Endodermal cell (in vitro differentiated cells): ENCODE results near the gene OSGEPL1. TPM values are rescaled to one million over a fixed set of nuclear protein-coding genes. Genes with fewer than 3 reads are reported as not detected.

ENCODE experiments used
- DNase-seq: peaks from one replicate; pipeline ENCODE4 v3.0.0-alpha.2; 2017
- H3K27ac ChIP-seq: 2 replicates; pipeline ENCODE4 v1.5.1; 2013; ENCODE audit warnings: mild to moderate bottlenecking, low read depth, low read length, moderate library complexity
- H3K27me3 ChIP-seq: 2 replicates; pipeline ENCODE4 v1.6.1; 2013; ENCODE audit warnings: mild to moderate bottlenecking, low read length, moderate library complexity; ENCODE audit not compliant: insufficient read depth, control insufficient read depth, poor library complexity, severe bottlenecking
- H3K36me3 ChIP-seq: 2 replicates; pipeline ENCODE4 v1.7.0; 2013; ENCODE audit warnings: mild to moderate bottlenecking, low read length, moderate library complexity; ENCODE audit not compliant: control insufficient read depth, insufficient read depth
- H3K4me1 ChIP-seq: one replicate; pipeline ENCODE4 v1.7.0; 2013; ENCODE audit warnings: low read length; ENCODE audit not compliant: control insufficient read depth, insufficient read depth
- H3K4me3 ChIP-seq: 2 replicates; pipeline ENCODE4 v1.5.1; 2013; ENCODE audit warnings: mild to moderate bottlenecking, low read length, moderate library complexity
- H3K9ac ChIP-seq: 2 replicates; pipeline ENCODE4 v1.6.1; 2013; ENCODE audit warnings: mild to moderate bottlenecking, low read length, moderate library complexity; ENCODE audit not compliant: poor library complexity, severe bottlenecking; ENCODE audit errors: extremely low read depth
- H3K9me3 ChIP-seq: 2 replicates; pipeline ENCODE4 v1.6.1; 2013; ENCODE audit warnings: mild to moderate bottlenecking, low read length, moderate library complexity; ENCODE audit not compliant: control insufficient read depth
- H3K27ac Mint-ChIP-seq: 2 replicates; pipeline ENCODE4 v1.8.0; 2020; ENCODE audit warnings: mixed read lengths
- H3K27me3 Mint-ChIP-seq: 2 replicates; pipeline ENCODE4 v1.8.0; 2021; ENCODE audit warnings: mild to moderate bottlenecking, mixed read lengths; ENCODE audit not compliant: insufficient read depth
- H3K36me3 Mint-ChIP-seq: 2 replicates; pipeline ENCODE4 v1.8.0; 2020; ENCODE audit warnings: low read depth, mixed read lengths
- H3K4me1 Mint-ChIP-seq: 2 replicates; pipeline ENCODE4 v1.8.0; 2020; ENCODE audit warnings: mixed read lengths
- H3K4me3 Mint-ChIP-seq: 2 replicates; pipeline ENCODE4 v1.8.0; 2020; ENCODE audit warnings: mild to moderate bottlenecking, moderate library complexity, mixed read lengths
- H3K9me3 Mint-ChIP-seq: 2 replicates; pipeline ENCODE4 v1.8.0; 2020; ENCODE audit warnings: mild to moderate bottlenecking, mixed read lengths
- WGBS, 2 experiments: methylation state at CpG; one replicate each; pipeline versions ENCODE4 v1.1.5 to v1.1.7; 2013; ENCODE audit warnings: missing lambda C conversion rate in 2 of 2, mixed read lengths in 1 of 2; ENCODE audit not compliant: insufficient coverage in 1 of 2, insufficient read length in 1 of 2; 5-methylcytosine and 5-hydroxymethylcytosine counted together
- total RNA-seq, 2 donors: library from RNA; stranded (reverse); fragmentation: NEBNext Ultra II Directional in 1 of 2; extraction: Animal tissue kit (Norgen Biotek cat#: 25700) in 1 of 2; gene quantifications; 2 replicates in 1 of 2; 3 replicates in 1 of 2; pipeline ENCODE4 v1.2.1, GENCODE V29; 2021
- TF ChIP-seq, protein P1 (sequence below): fragments of 200-600 bp; sonication (generic); conservative IDR thresholded peaks from 2 replicates; pipeline ENCODE4 v1.5.0; 2021; ENCODE audit warnings: antibody characterized with exemption, mild to moderate bottlenecking

Gene OSGEPL1
- total RNA-seq, 2 donors from 2014 or later: 9.7 to 16.1 TPM

DNA sequence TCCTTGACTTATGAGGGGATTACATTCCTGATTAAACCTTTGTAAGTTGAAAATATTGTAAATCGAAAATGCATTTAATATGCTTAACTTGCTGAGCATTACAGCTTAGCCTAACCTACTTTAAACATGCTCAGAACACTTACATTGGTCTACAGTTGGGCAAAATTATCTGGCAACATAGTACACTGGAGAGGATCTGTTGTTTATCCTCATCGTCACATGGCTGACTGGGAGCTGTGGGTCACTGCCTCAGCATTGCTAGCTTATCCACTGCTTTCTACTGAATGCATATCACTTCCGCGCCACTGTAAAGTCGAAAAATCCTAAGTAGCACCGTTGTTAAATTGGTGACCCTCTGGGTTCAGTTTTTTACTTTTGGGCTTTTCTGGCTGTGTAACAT, 35.3 kb upstream of the OSGEPL1 start:
- H3K36me3 Mint-ChIP-seq: peaks cover 32% of the 10 kb centered on the region
- no peak overlapping the region for H3K9ac ChIP-seq
- no peak overlapping the region for H3K4me3 ChIP-seq
- H3K27me3 ChIP-seq: no peaks in the 10 kb centered on the region
- H3K9me3 ChIP-seq: no peaks in the 10 kb centered on the region
- no peak for DNase-seq
- no peaks in the 10 kb centered on the region for H3K4me1 Mint-ChIP-seq
- no peak overlapping the region for H3K4me3 Mint-ChIP-seq
- no peaks in the 10 kb centered on the region for H3K9me3 Mint-ChIP-seq
- H3K4me1 ChIP-seq: no peaks in the 10 kb centered on the region
- no peak overlapping the region for H3K27ac Mint-ChIP-seq
- H3K27ac ChIP-seq: no peak overlapping the region
- 92 to 98% methylated on average over 5 to 6 of the region's 6 CpGs for WGBS, 2 experiments
- H3K27me3 Mint-ChIP-seq: no peaks in the 10 kb centered on the region
- H3K36me3 ChIP-seq: peaks cover 82% of the 10 kb centered on the region
- TF ChIP-seq, protein P1, sequence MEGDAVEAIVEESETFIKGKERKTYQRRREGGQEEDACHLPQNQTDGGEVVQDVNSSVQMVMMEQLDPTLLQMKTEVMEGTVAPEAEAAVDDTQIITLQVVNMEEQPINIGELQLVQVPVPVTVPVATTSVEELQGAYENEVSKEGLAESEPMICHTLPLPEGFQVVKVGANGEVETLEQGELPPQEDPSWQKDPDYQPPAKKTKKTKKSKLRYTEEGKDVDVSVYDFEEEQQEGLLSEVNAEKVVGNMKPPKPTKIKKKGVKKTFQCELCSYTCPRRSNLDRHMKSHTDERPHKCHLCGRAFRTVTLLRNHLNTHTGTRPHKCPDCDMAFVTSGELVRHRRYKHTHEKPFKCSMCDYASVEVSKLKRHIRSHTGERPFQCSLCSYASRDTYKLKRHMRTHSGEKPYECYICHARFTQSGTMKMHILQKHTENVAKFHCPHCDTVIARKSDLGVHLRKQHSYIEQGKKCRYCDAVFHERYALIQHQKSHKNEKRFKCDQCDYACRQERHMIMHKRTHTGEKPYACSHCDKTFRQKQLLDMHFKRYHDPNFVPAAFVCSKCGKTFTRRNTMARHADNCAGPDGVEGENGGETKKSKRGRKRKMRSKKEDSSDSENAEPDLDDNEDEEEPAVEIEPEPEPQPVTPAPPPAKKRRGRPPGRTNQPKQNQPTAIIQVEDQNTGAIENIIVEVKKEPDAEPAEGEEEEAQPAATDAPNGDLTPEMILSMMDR: no peak

DNA sequence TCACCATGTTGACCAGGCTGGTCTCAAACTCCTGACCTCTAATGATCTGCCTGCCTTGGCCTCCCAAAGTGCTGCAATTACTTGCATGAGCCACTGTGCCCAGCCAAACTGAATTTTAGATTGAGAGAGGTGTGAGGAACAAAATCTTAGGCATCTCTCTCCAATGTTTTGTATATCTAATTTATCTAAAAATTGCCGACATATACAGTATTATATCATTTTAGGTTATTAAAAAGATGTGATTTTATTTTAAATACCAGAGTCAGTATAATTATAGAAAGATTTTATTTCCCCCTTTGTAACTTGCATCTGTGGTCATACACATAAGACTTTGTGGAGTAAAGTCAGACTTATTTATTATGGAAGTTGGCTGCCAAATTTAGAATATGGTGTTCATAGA, 31.7 kb upstream of the OSGEPL1 start:
- peaks cover 29% of the 10 kb centered on the region for H3K36me3 Mint-ChIP-seq
- no peak overlapping the region for H3K27ac ChIP-seq
- no peak for DNase-seq
- H3K27me3 ChIP-seq: no peaks in the 10 kb centered on the region
- peaks cover 67% of the 10 kb centered on the region for H3K36me3 ChIP-seq
- H3K27ac Mint-ChIP-seq: no peak overlapping the region
- no CpG with 5 or more reads among the region's 1 CpG for WGBS, 2 experiments
- TF ChIP-seq, protein P1: no peak
- peaks cover 8% of the 10 kb centered on the region for H3K4me1 Mint-ChIP-seq
- no peak overlapping the region for H3K9ac ChIP-seq
- H3K4me3 Mint-ChIP-seq: no peak overlapping the region
- no peaks in the 10 kb centered on the region for H3K4me1 ChIP-seq
- H3K9me3 ChIP-seq: no peaks in the 10 kb centered on the region
- no peaks in the 10 kb centered on the region for H3K9me3 Mint-ChIP-seq
- H3K27me3 Mint-ChIP-seq: no peaks in the 10 kb centered on the region
- no peak overlapping the region for H3K4me3 ChIP-seq

DNA sequence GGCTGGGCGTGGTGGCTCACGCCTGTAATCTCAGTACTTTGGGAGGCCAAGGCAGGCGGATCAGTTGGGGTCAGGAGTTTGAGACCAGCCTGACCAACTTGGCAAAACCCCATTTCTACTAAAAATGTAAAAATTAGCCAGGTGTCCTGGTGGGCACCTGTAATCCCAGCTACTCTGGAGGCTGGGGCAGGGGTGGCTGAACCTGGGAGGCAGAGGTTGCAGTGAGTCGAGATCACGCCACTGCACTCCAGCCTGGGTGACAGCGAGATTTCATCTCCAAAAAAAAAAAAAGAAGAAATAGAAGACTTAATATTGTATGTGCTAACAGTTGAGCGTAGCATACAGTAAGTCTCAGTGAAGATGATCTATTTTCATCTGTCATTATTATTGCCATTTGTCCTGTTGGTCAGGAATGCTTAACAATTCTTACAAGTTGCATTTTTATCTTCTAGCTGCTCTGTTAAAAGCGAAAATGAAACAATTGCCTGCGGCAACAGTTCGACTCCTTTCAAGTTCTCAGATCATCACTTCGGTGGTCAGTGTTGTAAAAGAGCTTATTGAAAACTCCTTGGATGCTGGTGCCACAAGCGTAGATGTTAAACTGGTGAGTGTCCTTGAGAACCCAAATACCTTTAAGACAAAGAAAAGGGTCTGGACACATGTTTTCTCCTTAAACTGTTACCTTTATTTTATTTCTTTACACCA, 28.9 kb upstream of the OSGEPL1 start:
- TF ChIP-seq, protein P1: no peak
- Mint-ChIP-seq H3K36me3 (peaks cover 33% of the 10 kb centered on the region), H3K9me3 (no peaks in the 10 kb centered on the region), H3K4me1 (peaks cover 10% of the 10 kb centered on the region), H3K27me3 (no peaks in the 10 kb centered on the region), H3K4me3 (no peak overlapping the region), H3K27ac (no peak overlapping the region)
- Histone ChIP-seq H3K27ac (no peak overlapping the region), H3K9ac (no peak overlapping the region), H3K27me3 (no peaks in the 10 kb centered on the region), H3K4me3 (no peak overlapping the region), H3K4me1 (no peaks in the 10 kb centered on the region), H3K36me3 (peaks cover 45% of the 10 kb centered on the region), H3K9me3 (no peaks in the 10 kb centered on the region)
- 94 to 98% methylated on average over 7 to 12 of the region's 12 CpGs for WGBS, 2 experiments
- no peak for DNase-seq
